Aorta (tissue), 5 donors: Measurements from ENCODE around the gene EN2. TPM values are rescaled to one million over a fixed set of nuclear protein-coding genes. Genes with fewer than 3 reads are reported as not detected.

Source experiments
- ATAC-seq: fragments of 200-7000 bp; cut with Tn5 transposase; one replicate; pipeline ENCODE4 v1.9.1; 2022; ENCODE audit warnings: moderate library complexity; ENCODE audit not compliant: low FRiP score
- DNase-seq, 2 donors: peaks; one replicate each; pipeline ENCODE4 v3.0.0-alpha.2; 2020
- H3K27ac ChIP-seq, 2 donors: one replicate each; pipeline ENCODE4 v1.5.1; 2013; ENCODE audit warnings: low read length in 2 of 2, mild to moderate bottlenecking in 2 of 2, moderate library complexity in 2 of 2, control low read depth in 1 of 2, inconsistent platforms in 1 of 2, low read depth in 1 of 2
- H3K27me3 ChIP-seq, 2 donors: one replicate each; pipeline ENCODE4 v1.6.1; 2013; ENCODE audit warnings: control low read depth in 1 of 2, low read length in 1 of 2, mild to moderate bottlenecking in 1 of 2, moderate library complexity in 1 of 2; ENCODE audit not compliant: insufficient read depth in 2 of 2, control insufficient read depth in 1 of 2
- H3K36me3 ChIP-seq, 2 donors: one replicate each; pipeline ENCODE4 v1.6.1; 2013; ENCODE audit warnings: control low read depth in 1 of 2, low read length in 1 of 2, mild to moderate bottlenecking in 1 of 2; ENCODE audit not compliant: insufficient read depth in 2 of 2, control insufficient read depth in 1 of 2
- H3K4me1 ChIP-seq, 2 donors: one replicate each; pipeline ENCODE4 v1.6.1; 2013; ENCODE audit warnings: low read length in 2 of 2, control low read depth in 1 of 2, mild to moderate bottlenecking in 1 of 2, moderate library complexity in 1 of 2; ENCODE audit not compliant: insufficient read depth in 2 of 2, control insufficient read depth in 1 of 2
- H3K4me3 ChIP-seq, 2 donors: one replicate each; pipeline ENCODE4 v1.5.1; 2013; ENCODE audit warnings: low read length in 2 of 2, control low read depth in 1 of 2, mild to moderate bottlenecking in 1 of 2
- H3K9me3 ChIP-seq: one replicate; pipeline ENCODE4 v1.6.1; 2013; ENCODE audit warnings: mild to moderate bottlenecking, low read length; ENCODE audit not compliant: control insufficient read depth
- WGBS, 2 donors: extraction: QIAGEN DNeasy Blood & Tissue Kit; methylation state at CpG; one replicate each; pipeline ENCODE4 v1.1.7; 2013; 5-methylcytosine and 5-hydroxymethylcytosine counted together
- intact Hi-C, 2 donors: fragments of 100-400 bp; cut with DNase I; formaldehyde crosslinking; loops; one replicate each; pipeline versions ENCODE4 v1.14.2 to v1.15.0; 2022
- polyA plus RNA-seq, 2 donors: library from polyadenylated mRNA; stranded (reverse); fragments of 200-250 nt; gene quantifications; one replicate each; pipeline ENCODE4 v1.2.3, GENCODE V29; 2013
- total RNA-seq, 2 donors: library from RNA; stranded (reverse); fragmentation: NEBNext Ultra II Directional; extraction: Animal tissue kit (Norgen Biotek cat#: 25700); gene quantifications; one replicate each; pipeline ENCODE4 v1.2.1, GENCODE V29; 2021
- donor health status: healthy with polysubstance abuse.
- donor health status: Bipolar disorder and iron deficiency.
- donor health status: DM: no; HTN: no; CAD: no.
- donor health status: DM: no; HTN: no; CAD: no.
- donor health status: DM: yes; HTN: yes; CAD: no.

EN2 gene
- total and polyA plus RNA-seq, 4 donors, result not detected

GRCh38 chr7:155431231-155431630 is 26.7 kb upstream of the EN2 start:
- H3K27ac ChIP-seq, result no peak overlapping the region
- peaks cover 4% of the 10 kb centered on the region for H3K9me3 ChIP-seq
- H3K4me1 ChIP-seq, result no peaks in the 10 kb centered on the region
- WGBS, 2 donors, result 80 to 88% methylated on average over 12 of the region's 12 CpGs
- no peaks in the 10 kb centered on the region for H3K27me3 ChIP-seq
- H3K36me3 ChIP-seq, result no peaks in the 10 kb centered on the region
- intact Hi-C loops, result no loop called here
- no peak overlapping the region for H3K4me3 ChIP-seq
- no peak for DNase-seq
- ATAC-seq, result no peak

- WGBS, 2 donors, result 82 to 84% methylated on average over 14 of the region's 14 CpGs
- Histone ChIP-seq H3K4me1 (no peaks in the 10 kb centered on the region), H3K4me3 (no peak overlapping the region), H3K27ac (no peak overlapping the region), H3K36me3 (no peaks in the 10 kb centered on the region), H3K9me3 (peaks cover 4% of the 10 kb centered on the region), H3K27me3 (no peaks in the 10 kb centered on the region)
- peak in 1 of 2 donors; percentile 39 for DNase-seq
- intact Hi-C loops, result no loop called here
- ATAC-seq, result no peak
These were observed 26.2 kb upstream of the EN2 start for GRCh38 chr7:155431711-155432110.

GRCh38 chr7:155435110-155435509 is 22.8 kb upstream of the EN2 start:
- ATAC-seq (no peak), DNase-seq (no peak)
- intact Hi-C loops, result no loop called here

GRCh38 chr7:155437836-155438235 is 20.1 kb upstream of the EN2 start:
- DNase-seq, result peak in 1 of 2 donors; percentile 16
- no peak for ATAC-seq
- Histone ChIP-seq H3K4me3 (no peak overlapping the region), H3K36me3 (no peaks in the 10 kb centered on the region), H3K9me3 (no peaks in the 10 kb centered on the region), H3K4me1 (no peaks in the 10 kb centered on the region), H3K27me3 (no peaks in the 10 kb centered on the region), H3K27ac (no peak overlapping the region)
- intact Hi-C loops, result no loop called here
- WGBS, 2 donors, result 83 to 85% methylated on average over 4 of the region's 4 CpGs

More at GRCh38 chr7:155435110-155435509, 22.8 kb upstream of the EN2 start:
- Histone ChIP-seq H3K36me3 (no peaks in the 10 kb centered on the region), H3K4me1 (no peaks in the 10 kb centered on the region), H3K4me3 (no peak overlapping the region), H3K27ac (no peak overlapping the region), H3K9me3 (no peaks in the 10 kb centered on the region), H3K27me3 (no peaks in the 10 kb centered on the region)
- WGBS, 2 donors, result 71 to 72% methylated on average over 3 of the region's 3 CpGs

- no peaks in the 10 kb centered on the region for H3K27me3 ChIP-seq
- DNase-seq, result peak in 1 of 2 donors; percentile 44
- no peak for ATAC-seq
- H3K27ac ChIP-seq, result no peak overlapping the region
- H3K4me1 ChIP-seq, result no peaks in the 10 kb centered on the region
- intact Hi-C loops, result no loop called here
- H3K9me3 ChIP-seq, result no peaks in the 10 kb centered on the region
- 46 to 53% methylated on average over 7 of the region's 7 CpGs for WGBS, 2 donors
- no peak overlapping the region for H3K4me3 ChIP-seq
- no peaks in the 10 kb centered on the region for H3K36me3 ChIP-seq
These were observed 19.2 kb upstream of the EN2 start for GRCh38 chr7:155438777-155439176.

GRCh38 chr7:155439311-155440017 is 18.5 kb upstream of the EN2 start:
- intact Hi-C loops, result no loop called here
- no peaks in the 10 kb centered on the region for H3K27me3 ChIP-seq
- ATAC-seq (no peak), DNase-seq (peak in 1 of 2 donors; percentile 70)
- H3K36me3 ChIP-seq, result no peaks in the 10 kb centered on the region
- WGBS, 2 donors, result 52 to 55% methylated on average over 20 of the region's 20 CpGs
- no peak overlapping the region for H3K4me3 ChIP-seq
- H3K9me3 ChIP-seq, result no peaks in the 10 kb centered on the region
- H3K4me1 ChIP-seq, result no peaks in the 10 kb centered on the region
- H3K27ac ChIP-seq, result no peak overlapping the region

- Histone ChIP-seq H3K9me3 (no peaks in the 10 kb centered on the region), H3K27ac (no peak overlapping the region), H3K27me3 (no peaks in the 10 kb centered on the region), H3K4me3 (no peak overlapping the region), H3K36me3 (no peaks in the 10 kb centered on the region), H3K4me1 (no peaks in the 10 kb centered on the region)
- 59 to 63% methylated on average over 8 of the region's 8 CpGs for WGBS, 2 donors
- DNase-seq (peak in 1 of 2 donors; percentile 48), ATAC-seq (no peak)
- intact Hi-C loops, result no loop called here
These were observed 17.9 kb upstream of the EN2 start for GRCh38 chr7:155440018-155440410.

- no peaks in the 10 kb centered on the region for H3K9me3 ChIP-seq
- DNase-seq (peak in 1 of 2 donors; percentile 33), ATAC-seq (no peak)
- 61 to 63% methylated on average over 6 of the region's 6 CpGs for WGBS, 2 donors
- no peaks in the 10 kb centered on the region for H3K4me1 ChIP-seq
- intact Hi-C loops, result no loop called here
- H3K4me3 ChIP-seq, result no peak overlapping the region
- no peak overlapping the region for H3K27ac ChIP-seq
- no peaks in the 10 kb centered on the region for H3K27me3 ChIP-seq
- no peaks in the 10 kb centered on the region for H3K36me3 ChIP-seq
These were observed 16.1 kb upstream of the EN2 start for GRCh38 chr7:155441856-155442255.

- no peak overlapping the region for H3K4me3 ChIP-seq
- ATAC-seq, result no peak
- no peaks in the 10 kb centered on the region for H3K9me3 ChIP-seq
- no peak overlapping the region for H3K27ac ChIP-seq
- no peaks in the 10 kb centered on the region for H3K36me3 ChIP-seq
- H3K27me3 ChIP-seq, result no peaks in the 10 kb centered on the region
- WGBS, 2 donors, result 78 to 92% methylated on average over 8 of the region's 8 CpGs
- no peaks in the 10 kb centered on the region for H3K4me1 ChIP-seq
- intact Hi-C loops, result no loop called here
- DNase-seq, result peak in 1 of 2 donors; percentile 63
These were observed 13.2 kb upstream of the EN2 start for GRCh38 chr7:155444746-155445145.
